Keratinocyte (primary cell): ENCODE measurements around the gene SLC22A1. TPM values are rescaled to one million over a fixed set of nuclear protein-coding genes. Genes with fewer than 3 reads are reported as not detected.

ENCODE experiments used
- DNase-seq: peaks from one replicate; pipeline ENCODE4 v3.0.0-alpha.2; 2011; ENCODE audit warnings: low read depth, missing footprints, low spot score
- FAIRE-seq: peaks from 2 replicates; lab custom pipeline; 2011; peaks lifted over from hg19 to GRCh38; lab: Jason Lieb, UNC
- H2AFZ ChIP-seq: 2 replicates; pipeline ENCODE4 v1.6.0; 2012; ENCODE audit warnings: low read length, control low read depth, inconsistent platforms; ENCODE audit not compliant: control insufficient read depth
- H3K27ac ChIP-seq: 2 replicates; pipeline ENCODE4 v1.5.1; 2011; ENCODE audit warnings: low read length; ENCODE audit not compliant: control insufficient read depth, insufficient read depth
- H3K27me3 ChIP-seq: 3 replicates; pipeline ENCODE4 v1.6.0; 2011; ENCODE audit warnings: low read length; ENCODE audit not compliant: control insufficient read depth, insufficient read depth; ENCODE audit errors: extremely low read depth
- H3K36me3 ChIP-seq, 2 experiments: 2 replicates in 1 of 2; 3 replicates in 1 of 2; pipeline ENCODE4 v1.5.1; 2011; ENCODE audit warnings: low read length in 2 of 2, mild to moderate bottlenecking in 1 of 2; ENCODE audit not compliant: control insufficient read depth in 2 of 2, insufficient read depth in 2 of 2; ENCODE audit errors: extremely low read depth in 1 of 2
- H3K4me1 ChIP-seq: 3 replicates; pipeline ENCODE4 v1.5.1; 2011; ENCODE audit warnings: low read length; ENCODE audit not compliant: control insufficient read depth, insufficient read depth; ENCODE audit errors: extremely low read depth
- H3K4me2 ChIP-seq: 3 replicates; pipeline ENCODE4 v1.6.0; 2011; ENCODE audit warnings: low read depth, low read length; ENCODE audit not compliant: control insufficient read depth, insufficient read depth; ENCODE audit errors: extremely low read depth
- H3K4me3 ChIP-seq, 3 experiments: fragments of 200-600 bp in 1 of 3; sonication (generic) in 1 of 3; 2 replicates in 2 of 3; 3 replicates in 1 of 3; pipeline ENCODE4 v1.5.1; 2011 to 2016; ENCODE audit warnings: low read length in 3 of 3, mild to moderate bottlenecking in 3 of 3, control low read depth in 2 of 3, inconsistent platforms in 1 of 3, low read depth in 1 of 3, mixed read lengths in 1 of 3, mixed run types in 1 of 3, moderate library complexity in 1 of 3; ENCODE audit not compliant: control insufficient read depth in 2 of 3, insufficient read depth in 2 of 3; ENCODE audit errors: extremely low read depth in 1 of 3
- H3K79me2 ChIP-seq: 2 replicates; pipeline ENCODE4 v1.6.0; 2012; ENCODE audit warnings: low read length; ENCODE audit not compliant: control insufficient read depth, insufficient read depth
- H3K9ac ChIP-seq: 3 replicates; pipeline ENCODE4 v1.6.0; 2011; ENCODE audit warnings: low read length; ENCODE audit not compliant: control insufficient read depth, insufficient read depth; ENCODE audit errors: extremely low read depth
- H3K9me1 ChIP-seq: 3 replicates; pipeline ENCODE4 v1.6.0; 2011; ENCODE audit warnings: low read length; ENCODE audit not compliant: control insufficient read depth, insufficient read depth; ENCODE audit errors: extremely low read depth
- H3K9me3 ChIP-seq: 2 replicates; pipeline ENCODE4 v1.5.1; 2012; ENCODE audit warnings: low read depth, low read length; ENCODE audit not compliant: control insufficient read depth
- H4K20me1 ChIP-seq: 3 replicates; pipeline ENCODE4 v1.6.0; 2011; ENCODE audit warnings: low read length; ENCODE audit not compliant: control insufficient read depth, insufficient read depth; ENCODE audit errors: extremely low read depth
- EZH2 ChIP-seq: IDR thresholded peaks from one replicate; pipeline ENCODE4 v1.6.1; 2012; ENCODE audit warnings: inconsistent platforms, mild to moderate bottlenecking, low read length, moderate library complexity
- dilution Hi-C: fragments of 300-500 bp; cut with MboI; formaldehyde crosslinking; loops from one replicate; pipeline ENCODE4 v1.7.0; 2020; ENCODE audit warnings: low sequenced_read_pairs; ENCODE audit not compliant: extremely low pct_ligation_motif_present
- polyA plus RNA-seq, 5 experiments: library from polyadenylated mRNA; depleted of rRNA in 3 of 5; stranded (reverse) in 3 of 5; stranded (forward) in 1 of 5; unstranded in 1 of 5; fragments of >200 nt; gene quantifications; 1 replicate in 1 of 5; 2 replicates in 3 of 5; 3 replicates in 1 of 5; pipeline versions ENCODE4 v1.2.1 to v1.2.3, GENCODE V29; 2011 to 2012; ENCODE audit warnings: missing spikeins in 2 of 5, low read depth in 1 of 5, low replicate concordance in 1 of 5
- TF ChIP-seq, protein P1 (sequence below), 3 experiments: IDR thresholded peaks in 1 of 3; conservative IDR thresholded peaks in 1 of 3; optimal IDR thresholded peaks in 1 of 3; 2 replicates in 2 of 3; 3 replicates in 1 of 3; pipeline versions ENCODE3 to v1.5.1; 2011; ENCODE audit warnings: low read length in 3 of 3, mild to moderate bottlenecking in 3 of 3, moderate library complexity in 2 of 3, control low read depth in 1 of 3, inconsistent platforms in 1 of 3; ENCODE audit not compliant: insufficient read depth in 2 of 3; ENCODE audit errors: extremely low read depth in 1 of 3

SLC22A1 gene
- polyA plus RNA-seq, 1 donor (not counting 4 experiments of a cell fraction or from before 2014, with no cell fraction given) = 0.76 TPM

DNA sequence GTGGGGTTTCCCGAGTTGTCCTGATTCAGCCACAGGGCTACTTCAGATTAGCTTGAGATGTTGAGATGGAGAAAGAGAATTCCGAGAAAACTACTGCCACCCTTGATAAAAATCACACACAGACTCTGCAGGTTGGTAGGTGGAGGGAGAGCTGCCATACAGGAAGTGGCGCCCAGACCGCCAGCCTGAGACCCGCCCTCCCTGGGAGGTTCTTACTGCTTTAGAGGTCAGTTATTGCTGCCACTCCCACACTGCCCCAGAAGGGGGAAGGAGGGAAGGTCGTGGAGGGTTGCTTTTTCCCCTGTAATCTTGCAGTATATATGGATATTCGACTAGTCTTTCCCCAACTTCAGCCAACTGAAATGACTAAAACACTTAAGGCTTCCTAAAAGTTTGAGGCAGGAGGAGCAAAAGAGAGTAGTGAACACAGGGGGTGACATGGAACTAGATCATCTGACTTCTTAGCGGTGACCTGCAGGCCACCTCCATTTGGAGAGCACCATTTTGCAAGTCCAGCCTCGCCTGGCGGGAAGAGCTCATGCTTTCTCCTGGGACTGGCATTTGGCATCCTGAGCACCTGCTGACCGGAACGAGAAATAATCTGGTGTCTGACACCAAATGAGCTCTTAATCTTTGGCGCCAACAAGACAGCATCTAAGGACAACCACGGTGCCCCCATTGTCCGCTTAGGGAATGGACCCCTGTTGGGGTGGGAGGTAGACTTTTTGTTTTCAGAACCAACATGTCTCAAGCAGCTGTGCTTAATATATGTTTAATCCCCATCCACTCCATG is 35.7 kb upstream of the SLC22A1 start:
- H3K4me2 ChIP-seq = no peak overlapping the region
- H3K79me2 ChIP-seq = no peaks in the 10 kb centered on the region
- no peak for TF ChIP-seq EZH2
- TF ChIP-seq, protein P1, sequence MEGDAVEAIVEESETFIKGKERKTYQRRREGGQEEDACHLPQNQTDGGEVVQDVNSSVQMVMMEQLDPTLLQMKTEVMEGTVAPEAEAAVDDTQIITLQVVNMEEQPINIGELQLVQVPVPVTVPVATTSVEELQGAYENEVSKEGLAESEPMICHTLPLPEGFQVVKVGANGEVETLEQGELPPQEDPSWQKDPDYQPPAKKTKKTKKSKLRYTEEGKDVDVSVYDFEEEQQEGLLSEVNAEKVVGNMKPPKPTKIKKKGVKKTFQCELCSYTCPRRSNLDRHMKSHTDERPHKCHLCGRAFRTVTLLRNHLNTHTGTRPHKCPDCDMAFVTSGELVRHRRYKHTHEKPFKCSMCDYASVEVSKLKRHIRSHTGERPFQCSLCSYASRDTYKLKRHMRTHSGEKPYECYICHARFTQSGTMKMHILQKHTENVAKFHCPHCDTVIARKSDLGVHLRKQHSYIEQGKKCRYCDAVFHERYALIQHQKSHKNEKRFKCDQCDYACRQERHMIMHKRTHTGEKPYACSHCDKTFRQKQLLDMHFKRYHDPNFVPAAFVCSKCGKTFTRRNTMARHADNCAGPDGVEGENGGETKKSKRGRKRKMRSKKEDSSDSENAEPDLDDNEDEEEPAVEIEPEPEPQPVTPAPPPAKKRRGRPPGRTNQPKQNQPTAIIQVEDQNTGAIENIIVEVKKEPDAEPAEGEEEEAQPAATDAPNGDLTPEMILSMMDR (optimal IDR thresholded peaks at IDR 0.05 in 1 of 3, IDR thresholded peaks at IDR 0.05 in 1 of 3, conservative IDR thresholded peaks at IDR 0.05 in 1 of 3; ENCODE audit: extremely low read depth in 1 of 3, insufficient read depth in 2 of 3, low read length in 3 of 3) = no peak
- no peak for DNase-seq
- no peak overlapping the region for H3K9ac ChIP-seq
- no peak overlapping the region for H3K27ac ChIP-seq
- no peaks in the 10 kb centered on the region for H3K4me1 ChIP-seq
- no peaks in the 10 kb centered on the region for H4K20me1 ChIP-seq
- FAIRE-seq = no peak
- dilution Hi-C loops = no loop called here
- H2AFZ ChIP-seq = no peak overlapping the region
- H3K9me1 ChIP-seq = no peaks in the 10 kb centered on the region
- no peaks in the 10 kb centered on the region for H3K9me3 ChIP-seq
- peaks cover 42 to 47% of the 10 kb centered on the region in 2 experiments for H3K36me3 ChIP-seq
- H3K4me3 ChIP-seq = no peak overlapping the region
- no peaks in the 10 kb centered on the region for H3K27me3 ChIP-seq

DNA sequence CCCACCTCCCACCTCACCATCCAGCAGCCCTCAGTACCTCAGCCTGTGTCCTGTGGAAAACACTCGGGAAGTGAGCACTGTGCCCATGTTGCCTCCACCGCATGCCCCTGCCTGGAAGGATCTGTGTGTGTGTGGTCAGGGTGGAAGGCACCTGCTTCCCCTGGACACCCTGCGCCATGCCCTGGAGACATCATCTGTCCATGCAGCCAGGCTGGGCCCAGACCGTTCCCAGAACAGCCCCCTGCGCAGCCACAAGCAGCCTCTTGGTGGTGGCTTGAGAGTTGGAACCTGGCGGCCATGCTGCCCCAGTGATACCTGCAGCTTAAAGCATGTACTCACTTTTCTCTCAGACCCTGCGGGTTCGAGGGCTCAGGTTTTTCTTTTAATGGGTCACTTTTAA is 34.9 kb upstream of the SLC22A1 start:
- FAIRE-seq (no peak), DNase-seq (no peak)
- Histone ChIP-seq H3K4me2 (no peak overlapping the region), H4K20me1 (no peaks in the 10 kb centered on the region), H3K27me3 (no peaks in the 10 kb centered on the region), H2AFZ (no peak overlapping the region), H3K4me1 (no peaks in the 10 kb centered on the region), H3K9me1 (no peaks in the 10 kb centered on the region), H3K9me3 (no peaks in the 10 kb centered on the region), H3K79me2 (no peaks in the 10 kb centered on the region), H3K36me3 (peaks cover 47 to 50% of the 10 kb centered on the region in 2 experiments), H3K4me3 (no peak overlapping the region), H3K9ac (no peak overlapping the region), H3K27ac (no peak overlapping the region)
- TF ChIP-seq EZH2 = no peak
- TF ChIP-seq, protein P1 (optimal IDR thresholded peaks at IDR 0.05 in 1 of 3, IDR thresholded peaks at IDR 0.05 in 1 of 3, conservative IDR thresholded peaks at IDR 0.05 in 1 of 3; ENCODE audit: extremely low read depth in 1 of 3, insufficient read depth in 2 of 3, low read length in 3 of 3) = no peak
- dilution Hi-C loops = no loop called here
